ENCODE measurements around the gene HOXC4. TPM values are rescaled to one million over a fixed set of nuclear protein-coding genes. Genes with fewer than 3 reads are reported as not detected.
A peak's percentile ranks its signal among the peaks of the same experiment; 100 is the strongest.

HOXC4 gene
- total RNA-seq, result under 1 TPM in 1 of 2 donors, not detected in 1; 0.16 TPM

GRCh38 chr12:54053751-54054741, at the start of gene HOXC4:
Gene HOXC4 (plus strand): TSS chr12:54053835. CDS start chr12:54053923, 88 bp downstream.
- no peak for ATAC-seq (replicated peaks)
- Mint-ChIP-seq H3K36me3 (ENCODE audit: low read depth) (no peaks in the 10 kb centered on the region), H3K27ac (no peak within 1 kb of the TSS)

GRCh38 chr12:54004063-54004840, 49.4 kb upstream of the HOXC4 start:
- no peak overlapping the region for H3K4me3 Mint-ChIP-seq
- ATAC-seq (replicated peaks), result no peak
- H3K27me3 Mint-ChIP-seq, result peaks cover 77% of the 10 kb centered on the region
- H3K36me3 Mint-ChIP-seq (ENCODE audit: low read depth), result no peaks in the 10 kb centered on the region
- peaks cover 4% of the 10 kb centered on the region for H3K4me1 Mint-ChIP-seq
- H3K27ac Mint-ChIP-seq, result no peak overlapping the region
- no peaks in the 10 kb centered on the region for H3K9me3 Mint-ChIP-seq

More at GRCh38 chr12:54053751-54054741, at the start of gene HOXC4:
- Mint-ChIP-seq H3K9me3 (no peaks in the 10 kb centered on the region), H3K27me3 (peaks cover 79% of the 10 kb centered on the region), H3K4me1 (peaks cover 11% of the 10 kb centered on the region), H3K4me3 (peak within 1 kb of the TSS; percentile 57)

- Mint-ChIP-seq H3K27me3 (peaks cover 78% of the 10 kb centered on the region), H3K27ac (no peak overlapping the region), H3K4me3 (peak overlapping the region; percentile 65), H3K4me1 (peaks cover 4% of the 10 kb centered on the region), H3K9me3 (no peaks in the 10 kb centered on the region), H3K36me3 (ENCODE audit: low read depth) (no peaks in the 10 kb centered on the region)
- ATAC-seq (replicated peaks), result no peak
These were observed 48.6 kb upstream of the HOXC4 start for GRCh38 chr12:54004841-54005530.

GRCh38 chr12:54005531-54005852, 48.1 kb upstream of the HOXC4 start:
- H3K4me3 Mint-ChIP-seq, result peak overlapping the region; percentile 65
- H3K27me3 Mint-ChIP-seq, result peaks cover 81% of the 10 kb centered on the region
- H3K27ac Mint-ChIP-seq, result no peak overlapping the region
- no peaks in the 10 kb centered on the region for H3K9me3 Mint-ChIP-seq
- H3K36me3 Mint-ChIP-seq (ENCODE audit: low read depth), result no peaks in the 10 kb centered on the region
- no peak for ATAC-seq (replicated peaks)
- H3K4me1 Mint-ChIP-seq, result peaks cover 4% of the 10 kb centered on the region

GRCh38 chr12:54005853-54006558, 47.6 kb upstream of the HOXC4 start:
- ATAC-seq (replicated peaks), result peak; percentile 84
- Mint-ChIP-seq H3K36me3 (ENCODE audit: low read depth) (no peaks in the 10 kb centered on the region), H3K27ac (no peak overlapping the region), H3K9me3 (no peaks in the 10 kb centered on the region), H3K4me1 (peaks cover 6% of the 10 kb centered on the region), H3K4me3 (peak overlapping the region; percentile 65), H3K27me3 (peaks cover 84% of the 10 kb centered on the region)

- H3K36me3 Mint-ChIP-seq (ENCODE audit: low read depth), result no peaks in the 10 kb centered on the region
- ATAC-seq (replicated peaks), result no peak
- H3K27me3 Mint-ChIP-seq, result peaks cover 84% of the 10 kb centered on the region
- H3K4me1 Mint-ChIP-seq, result peaks cover 13% of the 10 kb centered on the region
- H3K9me3 Mint-ChIP-seq, result no peaks in the 10 kb centered on the region
- peak overlapping the region; percentile 65 for H3K4me3 Mint-ChIP-seq
- no peak overlapping the region for H3K27ac Mint-ChIP-seq
These were observed 46.9 kb upstream of the HOXC4 start for GRCh38 chr12:54006559-54007220.

GRCh38 chr12:54007538-54008259, 45.9 kb upstream of the HOXC4 start:
- H3K4me3 Mint-ChIP-seq, result no peak overlapping the region
- H3K36me3 Mint-ChIP-seq (ENCODE audit: low read depth), result no peaks in the 10 kb centered on the region
- H3K27me3 Mint-ChIP-seq, result peaks cover 84% of the 10 kb centered on the region
- no peak overlapping the region for H3K27ac Mint-ChIP-seq
- peaks cover 13% of the 10 kb centered on the region for H3K4me1 Mint-ChIP-seq
- no peaks in the 10 kb centered on the region for H3K9me3 Mint-ChIP-seq
- no peak for ATAC-seq (replicated peaks)

- H3K36me3 Mint-ChIP-seq (ENCODE audit: low read depth), result no peaks in the 10 kb centered on the region
- no peak overlapping the region for H3K27ac Mint-ChIP-seq
- peak overlapping the region; percentile 20 for H3K4me3 Mint-ChIP-seq
- peaks cover 84% of the 10 kb centered on the region for H3K27me3 Mint-ChIP-seq
- H3K9me3 Mint-ChIP-seq, result no peaks in the 10 kb centered on the region
- no peak for ATAC-seq (replicated peaks)
- H3K4me1 Mint-ChIP-seq, result peaks cover 13% of the 10 kb centered on the region
These were observed 45.4 kb upstream of the HOXC4 start for GRCh38 chr12:54008260-54008552.

GRCh38 chr12:54009171-54010052, 44.2 kb upstream of the HOXC4 start:
- Mint-ChIP-seq H3K27me3 (peaks cover 78% of the 10 kb centered on the region), H3K36me3 (ENCODE audit: low read depth) (no peaks in the 10 kb centered on the region), H3K9me3 (no peaks in the 10 kb centered on the region), H3K4me3 (peak overlapping the region; percentile 58), H3K4me1 (peaks cover 13% of the 10 kb centered on the region), H3K27ac (no peak overlapping the region)
- peak; percentile 40 for ATAC-seq (replicated peaks)

GRCh38 chr12:54010053-54010971, 43.3 kb upstream of the HOXC4 start:
- H3K9me3 Mint-ChIP-seq, result no peaks in the 10 kb centered on the region
- H3K4me1 Mint-ChIP-seq, result peaks cover 13% of the 10 kb centered on the region
- ATAC-seq (replicated peaks), result no peak
- no peak overlapping the region for H3K27ac Mint-ChIP-seq
- H3K36me3 Mint-ChIP-seq (ENCODE audit: low read depth), result peaks cover 7% of the 10 kb centered on the region
- H3K27me3 Mint-ChIP-seq, result peaks cover 79% of the 10 kb centered on the region
- peak overlapping the region; percentile 58 for H3K4me3 Mint-ChIP-seq

- H3K27me3 Mint-ChIP-seq, result peaks cover 75% of the 10 kb centered on the region
- H3K36me3 Mint-ChIP-seq (ENCODE audit: low read depth), result peaks cover 7% of the 10 kb centered on the region
- H3K4me1 Mint-ChIP-seq, result peaks cover 11% of the 10 kb centered on the region
- no peak overlapping the region for H3K27ac Mint-ChIP-seq
- no peaks in the 10 kb centered on the region for H3K9me3 Mint-ChIP-seq
- no peak for ATAC-seq (replicated peaks)
- H3K4me3 Mint-ChIP-seq, result no peak overlapping the region
These were observed 42.5 kb upstream of the HOXC4 start for GRCh38 chr12:54010972-54011664.

Data from activated T-helper 17 cell treated with anti-CD3 and anti-CD28 coated beads, Interleukin-2, amount 50 U/mL, for 72 hours (primary cell).